HUES64 (cell line): ENCODE results near the gene ZNF793. TPM values are rescaled to one million over a fixed set of nuclear protein-coding genes. Genes with fewer than 3 reads are reported as not detected.

Source experiments
- H3K27ac ChIP-seq: 2 replicates; pipeline ENCODE4 v1.7.0; 2013; ENCODE audit warnings: low read depth, low read length, inconsistent platforms
- H3K27me3 ChIP-seq: 2 replicates; pipeline ENCODE4 v1.6.1; 2013; ENCODE audit warnings: mild to moderate bottlenecking, low read length; ENCODE audit not compliant: insufficient read depth
- H3K36me3 ChIP-seq: 2 replicates; pipeline ENCODE4 v1.6.1; 2013; ENCODE audit warnings: mild to moderate bottlenecking, low read length; ENCODE audit not compliant: insufficient read depth
- H3K4me1 ChIP-seq: 2 replicates; pipeline ENCODE4 v1.6.1; 2013; ENCODE audit warnings: mild to moderate bottlenecking, low read length, moderate library complexity; ENCODE audit not compliant: insufficient read depth
- H3K4me3 ChIP-seq: 2 replicates; pipeline ENCODE4 v1.5.1; 2013; ENCODE audit warnings: mild to moderate bottlenecking, low read length, moderate library complexity
- H3K9ac ChIP-seq: 2 replicates; pipeline ENCODE4 v1.6.1; 2013; ENCODE audit warnings: mild to moderate bottlenecking, low read depth, low read length
- H3K9me3 ChIP-seq: 2 replicates; pipeline ENCODE4 v1.6.1; 2013; ENCODE audit warnings: low read depth, low read length; ENCODE audit not compliant: insufficient read depth
- WGBS: fragments of 150-250, 120-280 bp; methylation state at CpG from one replicate; pipeline ENCODE4 v1.1.7; 2013; ENCODE audit warnings: missing lambda C conversion rate; 5-methylcytosine and 5-hydroxymethylcytosine counted together
- polyA plus RNA-seq, 2 experiments: library from polyadenylated mRNA; stranded (reverse); fragments of 50-300 nt; gene quantifications; one replicate each; pipeline ENCODE4 v1.2.3, GENCODE V29; 2013

The ZNF793 gene
- polyA plus RNA-seq (2013, experiment 1 of 2), result 7.3 TPM
- polyA plus RNA-seq (2013, experiment 2 of 2), result 5.3 TPM

GRCh38 chr19:37506387-37507166 is at the start of gene ZNF793:
Gene ZNF793, plus strand, starts transcription at chr19:37506939. Its CDS starts 16,501 bp downstream, at chr19:37523440.
- Histone ChIP-seq H3K4me3 (peak within 1 kb of the TSS; percentile 78), H3K27ac (peak within 1 kb of the TSS; percentile 94), H3K9me3 (no peaks in the 10 kb centered on the region), H3K9ac (peak within 1 kb of the TSS; percentile 97), H3K4me1 (peaks cover 11% of the 10 kb centered on the region), H3K36me3 (peaks cover 22% of the 10 kb centered on the region), H3K27me3 (no peaks in the 10 kb centered on the region)
- WGBS, result 1% methylated on average over 40 of the region's 40 CpGs

DNA sequence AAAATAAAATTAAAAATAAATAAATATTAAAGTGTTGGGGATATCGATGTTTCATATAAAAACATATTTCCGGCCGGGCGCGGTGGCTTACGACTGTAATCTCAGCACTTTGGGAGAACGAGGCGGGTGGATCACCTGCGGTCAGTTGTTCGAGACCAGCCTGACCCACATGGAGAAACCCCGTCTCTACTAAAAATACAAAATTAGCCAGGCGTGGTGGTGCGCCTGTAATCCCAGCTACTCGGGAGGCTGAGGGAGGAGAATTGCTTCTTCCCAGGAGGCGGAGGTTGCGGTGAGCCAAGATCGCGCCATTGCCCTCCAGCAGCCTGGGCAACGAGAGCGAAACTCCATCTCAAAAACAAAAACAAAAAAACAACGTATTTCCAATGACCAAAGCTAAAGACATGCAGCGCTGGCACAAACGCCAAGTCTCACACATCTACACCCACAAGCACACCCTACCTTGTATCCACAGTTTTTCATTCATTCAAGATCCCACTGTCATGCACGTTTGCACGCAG is 40.4 kb upstream of the ZNF793 start:
- Histone ChIP-seq H3K27me3 (no peaks in the 10 kb centered on the region), H3K9me3 (no peaks in the 10 kb centered on the region; the same call in 1 of the 2 replicates), H3K27ac (no peak overlapping the region), H3K4me3 (peak overlapping the region; percentile 89), H3K36me3 (peaks cover 32% of the 10 kb centered on the region), H3K4me1 (0 out of 2 replicates have a peak, but pooled peaks cover 3% of the 10 kb centered on the region), H3K9ac (peak overlapping the region; percentile 74)
- 45% methylated on average over 25 of the region's 25 CpGs for WGBS

- Histone ChIP-seq H3K36me3 (peaks cover 35% of the 10 kb centered on the region), H3K27me3 (no peaks in the 10 kb centered on the region), H3K27ac (peak within 1 kb of the TSS; percentile 71), H3K4me1 (0 out of 2 replicates have a peak, but pooled peaks cover 3% of the 10 kb centered on the region), H3K4me3 (peak within 1 kb of the TSS; percentile 89), H3K9me3 (no peaks in the 10 kb centered on the region; the same call in 1 of the 2 replicates), H3K9ac (peak within 1 kb of the TSS; percentile 74)
- under 1% methylated on average over 62 of the region's 62 CpGs for WGBS
These were observed 39.7 kb upstream of the ZNF793 start, which contains the start of gene ZNF569 for GRCh38 chr19:37466798-37467607. Gene ZNF569, minus strand, starts transcription at chr19:37467444. Its CDS starts 22,523 bp downstream, at chr19:37444921.

GRCh38 chr19:37467608-37468090 is 39.1 kb upstream of the ZNF793 start:
- Histone ChIP-seq H3K27ac (no peak overlapping the region), H3K9ac (no peak overlapping the region), H3K4me3 (peak overlapping the region; percentile 89), H3K27me3 (no peaks in the 10 kb centered on the region), H3K4me1 (0 out of 2 replicates have a peak, but pooled peaks cover 3% of the 10 kb centered on the region), H3K36me3 (peaks cover 29% of the 10 kb centered on the region), H3K9me3 (no peaks in the 10 kb centered on the region; the same call in 1 of the 2 replicates)
- WGBS, result 71% methylated on average over 18 of the region's 18 CpGs

DNA sequence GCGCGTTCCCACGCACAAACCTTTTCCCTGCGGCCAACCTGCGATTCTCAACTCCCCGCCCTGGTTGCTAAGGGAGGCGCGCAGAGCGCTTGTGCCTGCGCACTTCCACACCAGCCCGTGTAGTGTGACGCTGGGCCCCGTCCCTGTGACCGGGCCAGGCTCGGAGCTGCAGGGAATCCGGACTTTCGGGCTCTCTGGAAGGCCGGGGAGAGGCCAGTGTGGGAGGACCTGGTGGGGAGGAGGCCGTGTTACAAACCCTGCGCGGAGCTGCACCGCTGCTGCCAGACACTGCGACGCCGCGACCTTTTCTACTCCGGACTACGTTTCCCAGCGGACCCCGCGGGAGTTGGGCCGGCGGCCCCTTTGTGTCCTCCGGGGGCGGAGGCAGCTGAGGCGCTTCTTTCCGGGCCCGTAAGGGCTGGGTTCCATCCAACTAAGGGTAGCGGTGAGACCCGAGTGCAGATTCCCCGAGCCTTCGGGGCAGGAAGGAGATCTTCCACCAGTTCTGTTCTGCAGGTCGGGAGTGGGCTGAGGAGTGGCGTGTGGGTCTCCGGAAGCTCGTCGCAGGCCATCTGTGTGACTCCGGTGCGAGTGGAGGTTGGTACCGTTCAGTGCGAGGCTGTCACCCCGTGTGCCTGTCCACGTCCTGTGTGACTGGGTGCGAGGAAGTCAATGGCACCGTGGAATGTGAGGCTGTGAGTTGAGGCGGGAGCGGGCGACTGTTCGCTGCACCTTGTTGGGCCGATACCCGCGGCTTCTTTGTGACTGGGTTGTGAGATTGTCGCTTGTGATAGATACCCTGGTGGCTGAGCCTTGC is 37.6 kb upstream of the ZNF793 start, which contains the start of gene ZNF570:
TSS of gene ZNF570 (plus strand) at position 396 of the 817 bp plus-strand sequence. CDS start 999 bp downstream, outside the sequence.
- Histone ChIP-seq H3K27me3 (no peaks in the 10 kb centered on the region), H3K9me3 (no peaks in the 10 kb centered on the region; the same call in 1 of the 2 replicates), H3K4me1 (0 out of 2 replicates have a peak, but pooled peaks cover 3% of the 10 kb centered on the region), H3K27ac (0 out of 2 replicates have a peak within 1 kb of the TSS, but pooled peaks have one; percentile 18), H3K9ac (peak within 1 kb of the TSS; percentile 61), H3K36me3 (peaks cover 15% of the 10 kb centered on the region), H3K4me3 (peak within 1 kb of the TSS; percentile 89)
- under 1% methylated on average over 63 of the region's 63 CpGs for WGBS

DNA sequence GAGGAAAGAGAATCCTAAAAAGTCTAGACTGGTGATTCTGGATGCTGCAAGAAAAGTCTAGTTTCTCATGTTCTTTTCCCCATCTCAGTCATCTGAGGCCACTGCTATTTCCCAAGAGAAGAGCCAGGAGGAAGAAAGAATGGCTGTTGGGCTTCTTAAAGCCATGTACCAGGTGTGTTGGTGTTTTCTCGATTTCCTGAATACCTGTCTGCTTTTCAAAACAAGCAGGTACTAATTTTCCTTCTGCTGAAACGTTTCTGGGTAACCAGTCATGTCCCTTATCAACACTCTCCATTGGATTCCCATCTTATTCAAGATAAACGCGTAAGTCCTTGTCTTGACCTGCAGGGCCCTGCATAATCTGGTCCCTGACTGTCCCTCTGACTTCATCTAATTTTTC is 36.5 kb upstream of the ZNF793 start:
- H3K9ac ChIP-seq, result no peak overlapping the region
- peak overlapping the region; percentile 72 for H3K4me3 ChIP-seq
- H3K27ac ChIP-seq, result no peak overlapping the region
- peaks cover 2% of the 10 kb centered on the region; the same call in 1 of the 2 replicates for H3K9me3 ChIP-seq
- H3K36me3 ChIP-seq, result peaks cover 6% of the 10 kb centered on the region; the same call in 1 of the 2 replicates
- 0 out of 2 replicates have a peak, but pooled peaks cover 3% of the 10 kb centered on the region for H3K4me1 ChIP-seq
- 87% methylated on average over 4 of the region's 4 CpGs for WGBS
- no peaks in the 10 kb centered on the region for H3K27me3 ChIP-seq

DNA sequence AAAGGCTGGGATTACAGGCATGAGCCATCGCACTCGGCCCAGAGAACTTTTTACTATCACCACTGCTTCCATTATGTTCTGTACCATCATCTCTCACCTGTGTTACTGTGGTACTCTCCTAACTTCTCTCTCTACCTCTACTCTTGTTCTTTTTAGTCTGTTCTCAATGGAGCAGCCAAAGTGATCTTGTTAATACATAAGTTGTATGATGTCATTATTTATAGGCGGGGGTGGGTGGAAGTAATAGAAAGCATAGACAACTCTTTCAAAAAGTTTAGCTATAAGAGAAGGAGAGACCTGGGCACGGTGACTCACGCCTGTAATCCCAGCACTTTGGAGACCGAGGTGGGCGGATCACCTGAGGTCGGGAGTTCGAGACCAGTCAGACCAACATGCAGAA is 34.6 kb upstream of the ZNF793 start:
- Histone ChIP-seq H3K27me3 (no peaks in the 10 kb centered on the region), H3K27ac (no peak overlapping the region), H3K36me3 (peaks cover 22% of the 10 kb centered on the region), H3K4me3 (no peak overlapping the region), H3K9me3 (peaks cover 14% of the 10 kb centered on the region; the same call in 1 of the 2 replicates), H3K9ac (no peak overlapping the region), H3K4me1 (0 out of 2 replicates have a peak, but pooled peaks cover 3% of the 10 kb centered on the region)
- WGBS, result 93% methylated on average over 9 of the region's 9 CpGs

DNA sequence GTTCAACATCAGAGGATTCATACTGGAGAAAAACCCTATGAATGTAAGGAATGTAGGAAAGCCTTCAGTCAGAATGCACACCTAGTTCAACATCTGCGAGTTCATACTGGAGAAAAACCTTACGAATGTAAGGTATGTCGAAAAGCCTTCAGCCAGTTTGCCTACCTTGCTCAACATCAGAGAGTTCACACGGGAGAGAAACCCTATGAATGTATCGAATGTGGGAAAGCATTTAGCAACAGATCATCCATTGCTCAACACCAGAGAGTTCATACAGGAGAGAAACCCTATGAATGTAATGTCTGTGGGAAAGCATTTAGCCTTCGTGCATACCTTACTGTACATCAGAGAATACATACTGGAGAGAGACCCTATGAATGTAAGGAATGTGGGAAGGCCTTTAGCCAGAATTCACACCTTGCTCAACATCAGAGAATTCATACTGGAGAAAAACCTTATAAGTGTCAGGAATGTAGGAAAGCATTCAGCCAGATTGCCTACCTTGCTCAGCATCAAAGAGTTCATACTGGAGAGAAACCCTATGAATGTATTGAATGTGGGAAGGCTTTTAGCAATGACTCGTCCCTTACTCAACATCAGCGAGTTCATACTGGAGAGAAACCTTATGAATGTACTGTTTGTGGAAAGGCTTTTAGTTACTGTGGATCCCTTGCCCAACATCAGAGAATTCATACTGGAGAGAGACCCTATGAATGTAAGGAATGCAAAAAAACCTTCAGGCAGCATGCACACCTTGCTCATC is 22.2 kb upstream of the ZNF793 start:
- H3K4me1 ChIP-seq, result no peaks in the 10 kb centered on the region
- peaks cover 94% of the 10 kb centered on the region for H3K9me3 ChIP-seq
- peaks cover 54% of the 10 kb centered on the region for H3K36me3 ChIP-seq
- WGBS, result 93% methylated on average over 7 of the region's 8 CpGs
- H3K4me3 ChIP-seq, result 0 out of 2 replicates have a peak overlapping the region, but pooled peaks have one; percentile 22
- H3K9ac ChIP-seq, result no peak overlapping the region
- no peak overlapping the region for H3K27ac ChIP-seq
- no peaks in the 10 kb centered on the region for H3K27me3 ChIP-seq

DNA sequence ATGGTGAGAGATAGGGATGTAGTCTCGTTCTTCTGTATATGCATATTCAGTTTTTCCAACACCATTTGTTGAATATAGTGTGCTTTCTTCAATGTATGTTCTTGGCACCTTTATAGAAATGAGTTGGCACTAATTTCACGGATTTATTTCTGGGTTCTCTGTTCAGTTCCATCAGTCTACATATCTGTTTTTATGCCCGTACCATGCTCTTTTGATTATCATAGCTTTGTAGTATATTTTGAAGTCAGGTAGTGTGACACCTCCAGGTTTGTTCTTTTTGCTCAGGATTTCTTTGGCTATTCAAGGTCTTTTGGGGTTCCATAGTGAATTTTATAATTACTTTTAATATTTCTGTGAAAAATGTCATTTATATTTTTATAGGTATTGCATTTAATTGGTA is 14.5 kb upstream of the ZNF793 start:
- no peaks in the 10 kb centered on the region for H3K27me3 ChIP-seq
- H3K9me3 ChIP-seq, result peaks cover 74% of the 10 kb centered on the region
- WGBS, result 78% methylated on average over 3 of the region's 3 CpGs
- H3K9ac ChIP-seq, result no peak overlapping the region
- H3K36me3 ChIP-seq, result peaks cover 1% of the 10 kb centered on the region; the same call in 1 of the 2 replicates
- H3K4me3 ChIP-seq, result no peak overlapping the region
- no peaks in the 10 kb centered on the region for H3K4me1 ChIP-seq
- H3K27ac ChIP-seq, result no peak overlapping the region
